HCT116 (cell line): ENCODE measurements around the gene PRKCH. TPM values are rescaled to one million over a fixed set of nuclear protein-coding genes. Genes with fewer than 3 reads are reported as not detected.

ENCODE experiments used
- ATAC-seq: fragments of 200-7000 bp; cut with Tn5 transposase; 2 replicates; pipeline ENCODE4 v1.9.1; 2020; ENCODE audit warnings: mild to moderate bottlenecking, moderate library complexity
- BruUV-seq: library from RNA; stranded (reverse); fragments of 400-500 nt; replicated peaks from 2 replicates; lab custom pipeline; 2021; lab: Mats Ljungman, UMichigan
- CTCF ChIA-PET: fragments of 300-600 bp; sonication (Branson Sonifier 250); formaldehyde crosslinking; loops from one replicate; lab custom pipeline; 2021; ENCODE audit warnings: antibody characterized with exemption; lab: Charles Lee
- POLR2A ChIA-PET: fragments of 300-600, 350-600 bp; sonication (Branson Sonifier 250); formaldehyde crosslinking; loops from one replicate; lab custom pipeline; 2021; ENCODE audit warnings: antibody characterized with exemption; lab: Charles Lee
- RAD21 ChIA-PET, 2 experiments: fragments of 300-600 bp; sonication (Branson Sonifier 250); formaldehyde crosslinking; loops; one replicate each; lab custom pipeline; 2023; ENCODE audit warnings: low total read pairs in 2 of 2; ENCODE audit not compliant: uncharacterized antibody in 2 of 2, unreplicated experiment in 2 of 2, low non-redundant PET in 1 of 2; lab: Charles Lee
- DNase-seq: peaks from one replicate; pipeline ENCODE4 v3.0.0-alpha.2; 2010; ENCODE audit warnings: low read depth, low spot score
- H2AFZ ChIP-seq: fragments of 200-600 bp; shearing (Covaris generic), sonication (generic); 2 replicates; pipeline ENCODE4 v1.6.1; 2017; ENCODE audit warnings: low read depth, mixed run types, mixed read lengths, antibody characterized with exemption, low read length; ENCODE audit not compliant: poor library complexity, severe bottlenecking
- H3K27ac ChIP-seq: 2 replicates; pipeline ENCODE4 v1.5.1; 2012; ENCODE audit warnings: low read depth, low read length
- H3K27me3 ChIP-seq: fragments of 200-600 bp; sonication (generic); 2 replicates; pipeline ENCODE4 v1.6.1; 2016; ENCODE audit warnings: mixed run types, low read length, mixed read lengths; ENCODE audit not compliant: insufficient read depth
- H3K36me3 ChIP-seq, 2 experiments: fragments of 200-500 bp in 1 of 2; fragments of 200-600 bp in 1 of 2; sonication (Bioruptor generic) in 1 of 2; sonication (generic) in 1 of 2; 2 replicates each; pipeline versions ENCODE4 v1.5.1 to v1.6.1; 2014 to 2016; ENCODE audit warnings: low read length in 2 of 2, inconsistent platforms in 1 of 2, mixed read lengths in 1 of 2, mixed run types in 1 of 2; ENCODE audit not compliant: insufficient read depth in 2 of 2, control insufficient read depth in 1 of 2
- H3K4me1 ChIP-seq, 2 experiments: fragments of 200-600 bp in 1 of 2; sonication (generic) in 1 of 2; 2 replicates each; pipeline versions ENCODE4 v1.5.1 to v1.6.1; 2012 to 2017; ENCODE audit warnings: low read length in 2 of 2, inconsistent platforms in 1 of 2, mild to moderate bottlenecking in 1 of 2, mixed read lengths in 1 of 2, mixed run types in 1 of 2, moderate library complexity in 1 of 2; ENCODE audit not compliant: insufficient read depth in 2 of 2, control insufficient read depth in 1 of 2
- H3K4me2 ChIP-seq: fragments of 200-600 bp; sonication (generic); 2 replicates; pipeline ENCODE4 v1.6.1; 2017; ENCODE audit warnings: mixed run types, low read length, mixed read lengths
- H3K4me3 ChIP-seq, 2 experiments: fragments of 200-600 bp in 1 of 2; sonication (generic) in 1 of 2; replicated peaks in 1 of 2; 2 replicates each; pipeline ENCODE4 v1.5.1; 2011 to 2016; ENCODE audit warnings: low read length in 2 of 2, control low read depth in 1 of 2, low read depth in 1 of 2, mild to moderate bottlenecking in 1 of 2, mixed read lengths in 1 of 2, mixed run types in 1 of 2
- H3K79me2 ChIP-seq: fragments of 200-600 bp; sonication (generic); 2 replicates; pipeline ENCODE4 v1.6.1; 2017; ENCODE audit warnings: mild to moderate bottlenecking, mixed run types, low read length, moderate library complexity, mixed read lengths; ENCODE audit not compliant: insufficient read depth
- H3K9ac ChIP-seq: fragments of 200-600 bp; sonication (generic); 2 replicates; pipeline ENCODE4 v1.6.1; 2016; ENCODE audit warnings: low read length, mixed read lengths
- H3K9me2 ChIP-seq: fragments of 200-600 bp; sonication (generic), shearing (Covaris generic); 2 replicates; pipeline ENCODE4 v1.6.1; 2017; ENCODE audit warnings: mixed run types, mild to moderate bottlenecking, moderate library complexity; ENCODE audit not compliant: insufficient read depth
- H3K9me3 ChIP-seq, 2 experiments: fragments of 200-500 bp in 1 of 2; fragments of 200-600 bp in 1 of 2; sonication (Bioruptor generic) in 1 of 2; sonication (generic) in 1 of 2; 2 replicates each; pipeline ENCODE4 v1.6.1; 2014 to 2017; ENCODE audit warnings: low read length in 2 of 2, mixed read lengths in 2 of 2, inconsistent platforms in 1 of 2, low read depth in 1 of 2, mild to moderate bottlenecking in 1 of 2, mixed run types in 1 of 2, moderate library complexity in 1 of 2; ENCODE audit not compliant: control insufficient read depth in 1 of 2, insufficient read depth in 1 of 2
- H4K20me1 ChIP-seq: fragments of 200-600 bp; sonication (generic), shearing (Covaris generic); 2 replicates; pipeline ENCODE4 v1.6.1; 2017; ENCODE audit warnings: mixed run types, mild to moderate bottlenecking, moderate library complexity; ENCODE audit not compliant: insufficient read depth
- CBX3 ChIP-seq: IDR thresholded peaks from 2 replicates; pipeline ENCODE4 v1.6.1; 2012; ENCODE audit warnings: low read depth
- CEBPB ChIP-seq: IDR thresholded peaks from 2 replicates; pipeline ENCODE4 v1.6.1; 2012; ENCODE audit warnings: low read depth
- ELF1 ChIP-seq: IDR thresholded peaks from 2 replicates; pipeline ENCODE4 v1.6.1; 2012; ENCODE audit warnings: low read depth, borderline replicate concordance
- EZH2phosphoT487 ChIP-seq: fragments of 200-600 bp; IDR thresholded peaks from 2 replicates; pipeline ENCODE4 v1.6.1; 2018; ENCODE audit warnings: antibody characterized with exemption, borderline replicate concordance
- FOSL1 ChIP-seq: IDR thresholded peaks from 2 replicates; pipeline ENCODE4 v1.6.1; 2012; ENCODE audit warnings: low read depth
- JUND ChIP-seq: IDR thresholded peaks from 2 replicates; pipeline ENCODE4 v1.6.1; 2012
- POLR2A ChIP-seq: IDR thresholded peaks from 2 replicates; pipeline ENCODE4 v1.7.0; 2011; ENCODE audit warnings: borderline replicate concordance; ENCODE audit not compliant: insufficient read depth, insufficient read length; ENCODE audit errors: extremely low read depth
- POLR2AphosphoS5 ChIP-seq: IDR thresholded peaks from 2 replicates; pipeline ENCODE4 v1.6.1; 2011; ENCODE audit warnings: mild to moderate bottlenecking, low read depth, low read length, moderate library complexity
- REST ChIP-seq: IDR thresholded peaks from 2 replicates; pipeline ENCODE4 v1.6.1; 2012; ENCODE audit warnings: low read depth
- SIN3A ChIP-seq: IDR thresholded peaks from 2 replicates; pipeline ENCODE4 v1.6.1; 2012; ENCODE audit warnings: low read depth
- SP1 ChIP-seq: IDR thresholded peaks from 2 replicates; pipeline ENCODE4 v1.6.1; 2012; ENCODE audit warnings: low read depth
- TCF7L2 ChIP-seq: IDR thresholded peaks from 2 replicates; pipeline ENCODE4 v1.7.0; 2011; ENCODE audit warnings: borderline replicate concordance, inconsistent platforms; ENCODE audit not compliant: insufficient read depth, insufficient read length; ENCODE audit errors: extremely low read depth
- YY1 ChIP-seq: IDR thresholded peaks from 2 replicates; pipeline ENCODE4 v1.6.1; 2011; ENCODE audit warnings: low read length, low read depth, moderate library complexity, mild to moderate bottlenecking; ENCODE audit not compliant: insufficient replicate concordance; ENCODE audit errors: extremely low read depth
- ZFX ChIP-seq: fragments of 450-650 bp; IDR thresholded peaks from 2 replicates; pipeline ENCODE4 v1.6.1; 2017
- ZNF274 ChIP-seq: fragments of 200-500 bp; sonication (Bioruptor generic); IDR thresholded peaks from 2 replicates; pipeline ENCODE4 v1.6.1; 2014; ENCODE audit warnings: mild to moderate bottlenecking, low read depth, low read length, inconsistent platforms
- intact Hi-C: fragments of 100-400 bp; cut with micrococcal nuclease; formaldehyde crosslinking; loops from 2 replicates; pipeline ENCODE4 v1.10.0; 2022
- total RNA-seq: library from RNA; stranded (reverse); gene quantifications from one replicate; pipeline ENCODE4 v1.2.1, GENCODE V29; 2021; ENCODE audit not compliant: unreplicated experiment
- TF ChIP-seq, protein P1 (sequence below): IDR thresholded peaks from 2 replicates; pipeline ENCODE4 v1.6.1; 2012
- TF ChIP-seq, protein P2 (sequence below), 3 experiments: fragments of 200-600 bp in 1 of 3; sonication (generic) in 1 of 3; IDR thresholded peaks in 2 of 3; conservative IDR thresholded peaks in 1 of 3; 2 replicates each; pipeline ENCODE4 v1.5.1; 2012 to 2017; ENCODE audit warnings: low read depth in 2 of 3, low read length in 2 of 3, antibody characterized with exemption in 1 of 3, borderline replicate concordance in 1 of 3, control low read depth in 1 of 3, mild to moderate bottlenecking in 1 of 3, mixed read lengths in 1 of 3, mixed run types in 1 of 3, moderate library complexity in 1 of 3; ENCODE audit not compliant: insufficient read depth in 1 of 3
- TF ChIP-seq, protein P3 (sequence below): IDR thresholded peaks from 2 replicates; pipeline ENCODE4 v1.6.1; 2012

Gene PRKCH
- total RNA-seq, 1 experiment from 2014 or later: 16.6 TPM

GRCh38 chr14:61543946-61544345, 222.6 kb downstream of the PRKCH start:
- POLR2A ChIA-PET: interaction anchor here (0.9 kb wide), 1 partner anchor 10 kb away, joined by 4 read pairs; no protein-coding TSS in a partner anchor
- CTCF ChIA-PET: no interaction called here

More at GRCh38 chr14:61543946-61544345, 222.6 kb downstream of the PRKCH start:
- H3K9ac ChIP-seq: no peak overlapping the region
- intact Hi-C loops: no loop called here
- TF ChIP-seq EZH2phosphoT487 (no peak), JUND (no peak), TCF7L2 (no peak), SP1 (no peak), FOSL1 (no peak), REST (no peak), YY1 (no peak), ZNF274 (no peak), POLR2AphosphoS5 (no peak), SIN3A (no peak), CEBPB (no peak), POLR2A (no peak), ZFX (no peak), CBX3 (no peak), ELF1 (no peak)
- TF ChIP-seq, protein P1, sequence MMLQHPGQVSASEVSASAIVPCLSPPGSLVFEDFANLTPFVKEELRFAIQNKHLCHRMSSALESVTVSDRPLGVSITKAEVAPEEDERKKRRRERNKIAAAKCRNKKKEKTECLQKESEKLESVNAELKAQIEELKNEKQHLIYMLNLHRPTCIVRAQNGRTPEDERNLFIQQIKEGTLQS: no peak
- TF ChIP-seq, protein P2, sequence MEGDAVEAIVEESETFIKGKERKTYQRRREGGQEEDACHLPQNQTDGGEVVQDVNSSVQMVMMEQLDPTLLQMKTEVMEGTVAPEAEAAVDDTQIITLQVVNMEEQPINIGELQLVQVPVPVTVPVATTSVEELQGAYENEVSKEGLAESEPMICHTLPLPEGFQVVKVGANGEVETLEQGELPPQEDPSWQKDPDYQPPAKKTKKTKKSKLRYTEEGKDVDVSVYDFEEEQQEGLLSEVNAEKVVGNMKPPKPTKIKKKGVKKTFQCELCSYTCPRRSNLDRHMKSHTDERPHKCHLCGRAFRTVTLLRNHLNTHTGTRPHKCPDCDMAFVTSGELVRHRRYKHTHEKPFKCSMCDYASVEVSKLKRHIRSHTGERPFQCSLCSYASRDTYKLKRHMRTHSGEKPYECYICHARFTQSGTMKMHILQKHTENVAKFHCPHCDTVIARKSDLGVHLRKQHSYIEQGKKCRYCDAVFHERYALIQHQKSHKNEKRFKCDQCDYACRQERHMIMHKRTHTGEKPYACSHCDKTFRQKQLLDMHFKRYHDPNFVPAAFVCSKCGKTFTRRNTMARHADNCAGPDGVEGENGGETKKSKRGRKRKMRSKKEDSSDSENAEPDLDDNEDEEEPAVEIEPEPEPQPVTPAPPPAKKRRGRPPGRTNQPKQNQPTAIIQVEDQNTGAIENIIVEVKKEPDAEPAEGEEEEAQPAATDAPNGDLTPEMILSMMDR (IDR thresholded peaks at IDR 0.05 in 2 of 3, conservative IDR thresholded peaks at IDR 0.05 in 1 of 3; ENCODE audit: borderline replicate concordance in 1 of 3, insufficient read depth in 1 of 3, low read depth in 2 of 3, low read length in 2 of 3): no peak
- TF ChIP-seq, protein P3, sequence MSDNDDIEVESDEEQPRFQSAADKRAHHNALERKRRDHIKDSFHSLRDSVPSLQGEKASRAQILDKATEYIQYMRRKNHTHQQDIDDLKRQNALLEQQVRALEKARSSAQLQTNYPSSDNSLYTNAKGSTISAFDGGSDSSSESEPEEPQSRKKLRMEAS: no peak
- no peaks in the 10 kb centered on the region for H3K27me3 ChIP-seq
- no peak overlapping the region for H3K4me3 ChIP-seq
- no peak for ATAC-seq
- BruUV-seq: no TSS peak
- no peak overlapping the region for H3K4me2 ChIP-seq
- no peaks in the 10 kb centered on the region for H3K9me2 ChIP-seq
- DNase-seq: no peak
- no peaks in the 10 kb centered on the region for H4K20me1 ChIP-seq
- H3K4me1 ChIP-seq: peaks cover 10 to 19% of the 10 kb centered on the region in 2 experiments
- H3K79me2 ChIP-seq: no peaks in the 10 kb centered on the region
- H3K27ac ChIP-seq: no peak overlapping the region
- no peak overlapping the region for H2AFZ ChIP-seq
- RAD21 ChIA-PET: no interaction called here
- H3K9me3 ChIP-seq: no peaks in the 10 kb centered on the region
- H3K36me3 ChIP-seq: no peaks in the 10 kb centered on the region
